CD4-positive, alpha-beta T cell treated with Interleukin-2 at 100 ng/mL for 4 hours (primary cell): Measurements from ENCODE around the gene PIP5K1B.

Experiments used
- DNase-seq: peaks from one replicate; pipeline ENCODE4 v3.0.0-alpha.2; 2020; ENCODE audit warnings: low spot score

Gene PIP5K1B

DNA sequence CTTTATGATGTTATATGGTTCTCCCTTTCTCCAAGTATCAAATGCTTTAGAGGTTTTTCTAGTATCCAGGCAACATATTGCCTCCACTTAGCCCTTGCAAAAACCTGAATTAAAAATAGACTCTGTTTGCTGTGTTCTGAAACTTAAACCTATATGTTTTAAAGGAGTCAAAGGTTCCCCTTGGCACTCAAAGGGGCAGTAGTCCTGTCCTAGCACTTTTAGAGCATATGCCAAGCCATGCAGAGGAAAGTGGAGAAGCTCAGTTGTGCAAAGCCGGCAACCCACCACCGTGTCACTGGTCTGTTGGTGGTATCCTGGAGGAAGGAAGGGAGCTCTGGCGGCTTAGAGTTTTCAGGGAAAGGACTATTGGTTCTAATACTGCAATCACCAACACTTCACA is 154.3 kb downstream of the PIP5K1B start:
- DNase-seq = no peak

DNA sequence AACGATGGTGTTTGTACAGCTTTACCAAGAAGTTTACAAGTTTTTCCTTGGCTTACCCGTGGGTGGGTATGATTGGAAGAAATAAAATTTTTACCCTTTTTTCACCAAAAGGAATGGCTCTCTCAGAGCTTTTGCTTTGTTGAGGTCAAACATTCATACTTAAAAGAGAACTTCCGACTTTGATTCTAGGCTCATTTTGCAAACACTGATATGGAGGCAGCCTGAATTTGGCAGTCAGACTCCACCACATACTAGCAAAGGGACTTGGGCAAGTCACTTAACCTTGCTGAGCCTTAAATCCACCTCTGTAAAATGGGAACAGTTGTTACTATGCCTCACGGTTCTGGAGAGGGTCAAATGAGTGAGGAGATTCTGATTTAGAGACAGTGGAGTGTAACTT is 155.4 kb downstream of the PIP5K1B start:
- DNase-seq = no peak

DNA sequence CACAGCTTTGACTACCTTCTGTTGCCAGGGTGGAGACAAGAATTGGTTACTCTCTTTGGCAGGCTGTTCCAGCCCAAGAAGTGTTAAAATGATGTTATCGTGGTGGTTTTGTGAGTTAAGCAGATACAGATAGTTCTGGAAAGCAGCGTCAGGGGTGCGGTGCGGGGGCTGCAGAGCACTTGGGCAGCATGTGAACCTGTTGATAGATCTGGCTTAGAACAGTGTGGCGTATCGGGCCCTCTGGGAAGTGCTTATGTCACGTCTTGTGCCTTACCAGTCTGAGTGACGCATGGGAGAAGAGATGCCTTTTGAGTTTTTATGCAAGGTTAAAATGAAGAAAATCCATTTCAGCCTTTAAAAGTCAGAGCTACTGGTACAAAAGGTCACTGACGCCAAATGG is 156.4 kb downstream of the PIP5K1B start:
- no peak for DNase-seq

DNA sequence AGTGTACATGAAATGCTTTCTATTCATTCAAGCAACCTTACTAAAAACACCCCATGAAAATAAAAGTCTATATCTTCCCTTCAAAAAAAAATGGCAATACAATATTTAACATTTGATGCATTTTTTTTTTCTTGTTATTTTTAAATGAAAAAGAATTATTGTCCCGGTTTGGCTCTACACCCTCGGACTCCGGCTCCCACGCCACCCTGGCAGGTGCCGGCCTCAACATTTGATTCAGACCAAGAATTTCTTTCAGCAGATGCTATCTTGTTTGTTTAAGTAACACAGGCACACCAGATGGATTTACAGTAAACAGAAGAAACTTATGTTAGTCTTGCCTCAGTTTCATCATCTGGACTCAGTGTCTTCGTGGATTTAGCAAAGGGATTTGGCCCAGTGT is 162.0 kb downstream of the PIP5K1B start:
- no peak for DNase-seq

DNA sequence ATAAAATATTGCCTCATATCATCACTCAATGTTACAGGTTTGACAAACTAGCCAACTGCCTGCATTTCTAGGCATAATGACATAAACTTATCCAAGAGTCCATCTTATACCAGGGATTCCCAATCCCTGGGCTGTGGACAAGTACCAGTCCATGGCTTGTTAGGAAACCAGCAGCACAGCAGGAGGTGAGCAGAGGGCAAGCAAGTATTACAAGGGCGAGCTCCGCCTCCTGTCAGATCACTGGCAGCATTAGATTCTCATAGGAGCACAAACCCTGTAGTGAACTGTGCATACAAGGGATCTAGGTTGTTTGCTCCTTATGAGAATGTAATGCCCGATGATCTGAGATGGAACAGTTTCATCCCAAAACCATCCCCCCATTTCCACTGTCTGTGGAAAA is 164.0 kb downstream of the PIP5K1B start:
- no peak for DNase-seq

DNA sequence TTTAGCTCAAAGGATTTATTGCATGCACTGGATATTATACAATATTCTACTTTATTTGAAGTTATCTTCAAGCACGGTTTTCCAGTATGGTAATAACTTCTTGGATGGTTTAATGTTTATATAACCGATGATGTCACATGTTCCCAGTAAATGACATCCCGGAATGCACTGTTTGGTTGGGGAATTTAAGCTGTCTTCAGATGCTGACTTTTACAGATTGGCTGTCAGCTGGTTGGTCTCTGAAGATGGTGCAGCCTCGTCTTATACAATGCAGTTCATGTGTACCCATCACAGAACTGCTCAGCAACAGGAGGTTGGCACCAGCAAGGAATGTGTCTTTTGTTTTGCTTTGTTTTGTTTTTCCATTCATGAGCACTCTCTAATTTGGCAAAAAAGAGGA is 165.0 kb downstream of the PIP5K1B start:
- DNase-seq = no peak

DNA sequence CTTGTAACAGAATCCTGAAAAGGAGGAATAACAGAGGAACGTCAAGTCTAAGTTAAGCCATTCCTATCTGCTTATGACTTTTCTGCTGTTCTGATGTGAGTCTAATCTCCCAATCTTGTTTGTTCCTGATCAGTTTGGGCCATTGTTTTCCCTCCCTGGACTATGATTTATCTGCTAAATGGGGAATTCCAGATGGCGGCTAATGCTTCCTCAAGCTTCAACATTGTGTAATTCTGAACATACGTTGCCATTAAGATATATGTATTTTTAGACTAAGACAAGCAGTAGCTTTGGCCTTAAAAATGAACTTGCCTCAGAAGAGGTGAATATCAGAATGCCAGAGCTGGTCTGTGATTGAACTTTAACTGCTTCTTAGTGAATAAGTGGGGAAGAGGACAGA is 166.2 kb downstream of the PIP5K1B start:
- DNase-seq = no peak

DNA sequence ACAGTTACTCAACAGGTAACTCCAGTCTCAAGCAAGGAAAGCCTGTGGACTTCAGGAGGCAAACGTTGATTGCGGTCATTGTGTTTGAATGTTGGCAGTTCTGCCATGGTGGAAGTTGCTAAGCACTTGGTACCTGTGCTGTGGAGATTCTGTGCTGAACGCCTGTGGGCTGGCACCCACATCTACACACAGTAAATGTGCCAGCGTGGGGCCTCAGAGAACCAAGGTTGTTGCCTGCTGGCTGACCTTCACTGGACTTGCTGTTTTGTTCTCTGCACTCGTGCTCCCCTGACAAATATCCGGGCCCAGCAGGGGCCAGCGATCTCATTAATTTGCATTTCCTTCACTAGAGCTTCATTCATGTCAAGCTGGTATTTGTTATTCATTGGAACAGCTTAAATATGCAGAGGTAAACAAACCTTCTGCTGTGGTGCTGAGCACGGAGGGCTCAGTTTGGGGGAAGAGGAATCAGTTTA is 167.0 kb downstream of the PIP5K1B start:
- DNase-seq = no peak

DNA sequence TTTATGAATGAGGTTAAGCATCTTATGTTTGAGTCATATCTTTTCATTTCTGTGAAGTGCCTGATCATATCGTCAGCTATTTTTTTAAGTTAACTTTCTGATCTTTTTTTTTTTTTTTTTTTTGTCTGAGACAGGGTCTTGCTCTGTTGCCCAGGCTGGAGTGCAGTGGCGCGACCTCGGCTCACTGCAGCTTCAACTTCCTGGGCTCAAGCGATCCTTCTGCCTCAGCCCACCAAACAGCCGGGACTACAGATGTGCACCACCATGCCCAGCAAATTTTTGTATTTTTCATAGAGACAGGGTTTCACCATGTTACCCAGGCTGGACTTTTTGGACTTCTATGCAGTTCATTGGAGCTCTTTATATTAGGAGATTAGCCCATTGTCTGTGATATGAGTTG is 168.1 kb downstream of the PIP5K1B start:
- DNase-seq = no peak

DNA sequence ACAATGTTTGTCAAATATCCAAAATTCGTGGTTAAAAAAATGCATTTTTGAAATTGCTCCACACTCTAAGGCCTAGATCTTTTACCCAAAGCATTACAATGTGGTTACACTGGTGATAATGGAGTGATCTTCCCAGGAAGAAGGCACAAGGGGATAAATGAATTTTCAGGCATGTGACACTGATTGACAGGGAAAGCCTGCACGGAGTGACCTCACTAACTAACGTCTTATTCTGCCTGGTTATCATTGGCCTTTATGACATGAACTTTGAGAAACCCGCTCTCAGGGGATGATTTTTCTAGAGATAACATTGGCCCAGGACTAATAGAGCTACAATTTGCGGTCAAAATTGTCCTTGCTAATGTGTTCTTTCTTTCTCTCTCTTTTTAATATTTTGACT is 171.2 kb downstream of the PIP5K1B start:
- DNase-seq = no peak

DNA sequence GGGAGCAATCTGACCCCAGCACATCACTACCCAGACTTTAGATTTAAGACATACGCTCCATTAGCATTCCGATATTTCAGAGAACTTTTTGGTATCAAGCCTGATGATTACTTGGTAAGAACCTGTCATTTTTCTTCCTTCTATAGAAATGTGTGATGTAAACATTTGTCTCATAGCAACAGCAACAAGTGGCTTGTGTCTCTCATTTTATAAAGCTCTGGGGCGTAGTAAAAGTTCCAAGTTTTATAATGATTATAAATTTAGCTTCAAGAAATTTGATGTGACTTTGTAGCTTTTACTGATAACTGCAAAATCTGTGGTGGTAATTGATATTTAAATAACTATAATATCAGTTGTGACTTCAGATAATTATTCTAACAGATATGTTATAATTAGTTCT is 171.6 kb downstream of the PIP5K1B start:
- DNase-seq = no peak

DNA sequence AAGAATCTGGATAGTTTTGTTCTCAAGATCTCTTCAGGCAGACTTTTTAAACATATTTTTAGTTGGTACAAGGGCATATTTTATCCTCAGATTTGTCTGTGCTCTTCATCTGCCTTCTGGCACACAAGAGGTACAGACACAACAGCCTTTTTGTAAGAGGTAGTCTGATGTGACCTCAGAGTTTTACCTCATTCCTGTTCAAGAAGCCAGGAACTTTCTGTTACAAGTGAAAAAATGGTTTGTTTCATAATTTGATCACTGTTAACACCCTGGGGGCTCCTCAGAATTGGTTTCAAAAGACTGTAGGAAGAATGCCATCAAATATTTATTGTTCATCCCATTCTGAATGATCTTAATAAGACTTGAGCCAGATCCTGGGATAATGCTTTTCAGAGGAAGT is 172.2 kb downstream of the PIP5K1B start:
- no peak for DNase-seq

DNA sequence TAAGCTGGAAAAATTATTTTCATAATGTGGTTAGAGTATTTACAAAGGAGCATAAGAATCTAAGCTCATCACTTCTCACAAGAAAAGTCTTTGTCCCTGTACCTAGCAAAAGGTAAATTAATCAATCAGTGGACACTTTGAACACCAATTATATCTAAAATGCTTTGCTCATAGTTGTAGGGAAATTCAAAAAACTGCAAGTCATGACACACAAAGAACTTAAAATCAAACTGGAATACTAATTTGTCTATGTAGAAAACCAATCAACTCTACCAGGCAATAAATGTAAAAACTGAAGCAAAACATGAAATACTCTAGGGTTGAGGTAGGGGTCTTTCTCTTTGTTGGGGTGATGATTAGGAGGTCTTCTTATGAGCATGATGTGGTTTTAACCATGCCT is 173.4 kb downstream of the PIP5K1B start:
- no peak for DNase-seq

DNA sequence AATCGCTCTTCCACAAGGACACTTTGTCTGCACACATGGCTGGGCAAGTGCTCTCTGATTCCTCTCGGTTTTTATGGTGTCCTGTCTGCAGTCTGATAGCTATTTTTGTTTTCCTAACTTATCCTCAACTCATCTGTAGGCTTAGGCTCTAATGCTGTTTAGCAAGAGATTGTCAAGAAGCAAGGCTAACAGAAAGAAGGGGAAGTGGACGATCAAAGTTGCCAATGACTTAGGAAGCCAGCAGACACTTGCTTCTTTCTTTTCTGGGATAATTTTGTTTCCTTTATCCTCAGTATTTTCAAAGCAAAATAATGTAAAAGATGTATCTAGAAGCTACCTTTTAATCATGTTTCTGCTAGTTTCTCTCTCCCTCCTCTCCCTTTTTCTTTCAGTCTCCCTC is 178.2 kb downstream of the PIP5K1B start:
- DNase-seq = no peak

DNA sequence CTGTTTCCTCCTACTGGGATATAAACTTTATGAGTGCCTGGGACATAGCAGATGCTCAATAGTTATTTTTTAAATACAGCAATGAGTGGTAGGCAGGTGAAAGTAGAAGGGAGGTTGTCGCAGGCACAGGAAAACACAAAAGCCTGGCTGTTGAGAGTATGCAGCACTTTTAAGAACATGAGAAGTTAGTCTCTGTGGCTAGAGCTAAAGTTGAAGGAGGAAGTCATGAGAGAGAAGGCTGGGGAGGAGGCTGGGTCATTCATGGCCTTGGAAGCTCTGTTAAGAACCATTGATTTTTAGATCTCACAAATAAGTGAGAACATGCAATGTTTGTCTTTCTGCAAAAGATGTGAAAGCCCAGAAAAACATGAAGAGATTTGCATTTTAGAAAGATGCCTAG is 182.2 kb downstream of the PIP5K1B start:
- DNase-seq = no peak

DNA sequence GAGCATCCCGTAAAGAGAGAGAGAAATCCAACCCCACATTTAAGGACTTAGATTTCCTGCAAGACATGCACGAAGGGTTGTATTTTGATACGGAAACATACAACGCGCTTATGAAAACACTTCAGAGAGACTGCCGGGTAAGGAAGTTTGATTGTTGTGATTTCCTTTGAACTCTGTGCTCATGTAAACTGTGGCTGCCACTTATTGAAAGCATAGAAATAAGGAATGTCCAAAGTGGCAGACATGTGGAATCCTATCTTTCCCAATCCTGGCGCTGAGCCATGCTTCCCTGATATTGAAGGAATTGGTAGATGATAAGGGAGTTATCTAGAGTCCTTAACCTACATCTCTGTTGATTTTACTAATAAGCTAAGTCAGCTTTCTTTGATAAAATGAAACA is 189.5 kb downstream of the PIP5K1B start:
- DNase-seq = peak; percentile 1

DNA sequence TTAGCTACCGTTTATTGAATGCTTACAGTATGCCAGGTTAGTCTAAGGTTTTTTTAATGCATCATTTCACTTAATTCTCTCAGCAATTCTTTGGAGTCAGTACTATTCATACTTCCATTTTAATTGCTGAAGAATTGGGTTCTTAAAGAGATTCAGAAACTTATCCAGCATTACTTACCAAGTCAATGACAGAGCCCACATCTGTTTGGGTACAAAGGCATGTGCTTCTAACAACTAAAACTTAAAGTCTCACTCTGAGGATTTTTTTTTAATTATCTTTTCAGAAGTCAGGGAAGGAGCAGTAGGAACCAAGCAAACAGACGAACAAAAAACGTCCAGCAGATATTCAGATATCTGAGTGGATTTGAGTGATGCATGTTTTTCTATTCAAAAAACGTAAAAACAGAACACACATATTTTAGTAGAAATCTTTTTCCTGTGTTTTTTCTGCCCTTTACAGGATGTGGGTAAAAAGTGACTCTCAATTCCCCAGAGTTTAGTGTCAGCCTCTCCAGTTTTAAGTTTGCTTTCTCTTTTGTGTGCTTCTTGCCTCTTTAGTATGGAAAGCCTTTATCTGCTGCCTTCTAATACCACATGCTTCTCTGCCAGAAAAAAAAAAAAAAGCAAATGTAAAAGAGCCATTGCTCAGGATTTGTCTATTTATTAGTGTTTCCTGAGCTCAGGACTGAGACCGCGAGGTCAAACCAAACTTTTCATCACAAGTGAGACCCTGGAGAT is 190.9 kb downstream of the PIP5K1B start:
- DNase-seq = peak; percentile 10

DNA sequence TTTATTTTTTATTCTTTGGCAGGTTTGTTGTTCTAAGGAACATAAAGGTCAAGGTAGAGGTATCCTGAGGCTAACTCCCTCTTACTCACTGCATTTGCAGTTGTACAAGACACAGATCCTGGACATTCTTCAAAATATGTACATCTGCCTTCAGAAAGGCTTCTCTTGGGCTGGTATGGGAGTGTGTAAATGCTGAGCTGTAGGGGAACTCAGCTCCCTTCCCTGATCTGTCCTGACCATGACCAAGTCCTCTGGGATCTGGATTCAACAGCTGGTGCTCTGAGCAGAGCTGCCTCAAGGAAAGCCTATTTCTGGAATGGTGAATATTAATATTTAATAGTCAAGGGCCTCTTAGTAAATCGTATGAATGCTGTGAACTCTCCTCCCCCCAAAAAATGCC is 191.4 kb downstream of the PIP5K1B start:
- DNase-seq = no peak

DNA sequence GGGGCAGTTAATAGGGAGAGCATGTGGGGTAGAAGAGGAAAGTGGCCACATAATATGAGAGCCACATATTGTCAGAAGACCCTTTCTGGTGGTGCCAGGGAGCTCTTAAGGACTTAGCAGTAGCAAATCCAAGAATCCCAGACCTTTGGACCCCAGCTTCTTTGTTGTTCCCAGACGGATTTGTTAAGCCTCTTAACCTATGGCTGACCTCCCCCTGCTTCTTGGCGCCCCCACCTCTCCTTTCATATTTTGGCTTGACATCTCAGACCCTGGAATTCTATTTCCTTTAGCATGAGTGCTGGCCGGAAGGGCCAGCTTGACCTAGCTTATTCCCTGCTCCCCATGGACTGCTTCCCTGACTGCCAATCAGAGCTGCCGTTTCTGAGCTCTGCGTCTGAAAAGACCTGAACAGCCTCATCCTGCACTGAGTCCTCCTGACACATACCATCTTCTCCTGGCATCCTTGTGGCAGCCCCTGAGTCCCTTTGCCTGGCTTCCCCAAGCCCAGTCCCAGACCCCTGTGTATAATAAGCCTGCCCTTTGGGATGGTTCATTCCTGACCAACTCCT is 192.6 kb downstream of the PIP5K1B start:
- no peak for DNase-seq

DNA sequence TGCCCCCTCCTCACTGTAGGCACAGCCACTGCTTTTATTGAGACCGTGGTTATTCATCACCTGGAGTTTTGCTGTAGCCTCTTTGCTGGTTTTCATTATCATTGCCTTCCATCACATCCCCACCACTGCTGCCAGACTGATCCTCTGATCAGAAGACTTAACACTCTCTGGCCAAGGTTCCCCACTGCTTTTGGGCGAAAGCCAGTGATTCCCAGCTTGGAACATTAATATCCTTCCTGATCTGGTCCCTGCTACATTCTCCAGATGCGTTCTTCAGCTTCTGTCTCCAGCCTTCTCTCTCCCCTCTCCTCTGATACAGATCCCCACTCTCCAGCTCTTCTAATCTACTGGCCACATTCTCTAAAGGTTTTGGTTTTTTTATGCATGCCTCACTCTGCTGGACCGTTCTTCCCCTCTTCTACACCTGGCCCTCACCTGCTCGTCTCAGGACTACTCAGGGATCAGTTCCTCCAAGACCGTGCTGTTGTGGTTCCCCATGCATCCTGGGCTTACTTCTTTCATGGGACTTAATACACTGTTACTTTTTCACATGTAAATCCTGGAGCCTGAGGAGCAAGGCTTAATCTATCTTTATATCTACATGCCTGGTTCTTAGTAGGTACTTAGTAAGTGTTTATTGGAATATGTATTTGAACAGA is 193.9 kb downstream of the PIP5K1B start:
- no peak for DNase-seq

DNA sequence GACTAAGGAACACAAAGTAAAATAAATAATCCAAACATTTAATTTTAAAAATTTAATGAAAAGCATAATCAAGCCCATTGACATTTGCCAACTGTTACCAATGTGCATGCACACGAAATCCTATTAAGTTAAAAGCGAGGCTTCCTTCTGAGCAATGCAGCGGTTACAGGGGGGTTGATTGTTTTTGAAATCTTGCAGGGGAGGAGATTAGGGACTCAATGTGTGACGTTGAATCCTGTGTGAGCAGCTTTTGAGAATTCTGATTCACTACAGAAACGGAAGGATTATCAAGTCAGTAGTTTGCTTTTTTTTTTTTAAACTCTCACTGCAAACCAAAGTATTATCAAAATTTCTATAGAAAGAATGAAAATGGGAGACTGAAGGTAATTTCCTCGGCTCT is 199.4 kb downstream of the PIP5K1B start:
- no peak for DNase-seq

DNA sequence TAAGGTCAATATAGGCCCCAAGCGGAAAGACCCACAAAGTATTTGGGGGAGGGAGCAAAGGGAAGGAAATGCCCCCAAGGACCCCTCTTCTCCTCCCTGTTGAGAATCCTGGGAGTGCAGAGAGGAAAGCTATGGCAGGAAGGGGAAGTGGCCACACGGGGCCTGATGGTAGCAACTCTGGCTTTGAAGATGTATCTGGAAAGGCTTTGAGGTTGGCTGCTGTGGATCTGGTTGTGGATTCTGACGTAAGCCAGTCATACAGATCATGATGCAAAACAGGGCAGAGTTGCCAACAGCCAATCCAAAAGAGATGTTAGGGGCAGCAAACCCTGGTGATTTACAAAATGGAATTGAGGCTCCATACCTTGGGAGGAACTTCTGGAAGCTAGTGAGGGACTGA is 200.1 kb downstream of the PIP5K1B start:
- no peak for DNase-seq

DNA sequence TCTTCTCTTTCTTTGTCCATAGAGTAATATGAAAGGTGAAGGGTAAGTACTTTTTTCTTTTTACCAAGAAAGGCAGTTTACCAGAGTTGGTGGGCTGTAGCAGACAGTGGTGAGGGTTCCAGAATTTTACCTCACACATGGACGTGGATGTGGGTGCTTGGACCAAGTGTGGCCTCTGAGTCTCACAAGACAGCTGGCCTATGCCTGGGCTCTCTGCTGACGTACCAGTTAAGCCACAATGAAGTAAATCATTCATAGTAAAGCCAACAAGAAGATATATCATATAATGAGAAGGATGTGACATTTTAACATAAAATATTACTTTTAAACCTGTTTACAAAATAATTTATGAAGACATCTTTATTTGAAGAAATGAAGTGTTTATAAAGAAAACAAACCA is 202.9 kb downstream of the PIP5K1B start:
- no peak for DNase-seq

DNA sequence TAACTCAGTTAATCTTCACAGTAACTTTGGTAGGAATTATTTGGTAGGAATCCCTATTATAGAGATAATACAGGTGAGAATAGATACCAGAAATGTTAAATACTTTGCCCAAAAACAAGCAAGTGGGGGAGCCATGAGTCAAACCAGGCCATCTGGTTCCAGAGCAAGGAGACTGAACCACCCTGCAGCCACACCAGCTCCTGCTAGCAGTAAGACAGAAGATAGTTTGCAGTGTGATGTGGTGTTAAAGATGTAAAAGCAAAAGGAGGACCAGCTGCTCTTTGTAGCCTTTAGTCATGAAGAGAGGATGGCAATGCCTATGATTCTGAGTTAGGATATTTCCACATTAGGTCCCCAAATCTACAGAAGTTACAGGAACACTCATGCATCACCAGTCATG is 207.5 kb downstream of the PIP5K1B start:
- no peak for DNase-seq
